GM23248 (cell line): ENCODE measurements around the gene LPP.

ENCODE experiments used
- EZH2 ChIP-seq: fragments of 200-600 bp; sonication (generic); IDR thresholded peaks from 2 replicates; pipeline ENCODE4 v1.6.1; 2018; ENCODE audit warnings: antibody characterized with exemption, mild to moderate bottlenecking; ENCODE audit not compliant: insufficient read depth, poor library complexity, severe bottlenecking
- EZH2phosphoT487 ChIP-seq: fragments of 200-600 bp; sonication (generic); IDR thresholded peaks from 2 replicates; pipeline ENCODE4 v1.6.1; 2018; ENCODE audit warnings: antibody characterized with exemption, moderate library complexity, mild to moderate bottlenecking, low read depth; ENCODE audit not compliant: insufficient read depth

- TF ChIP-seq EZH2 (no peak), EZH2phosphoT487 (no peak)
These were observed 22.5 kb downstream of the LPP start for GRCh38 chr3:188176476-188176875.
